Erythroblast (primary cell): ENCODE results near the gene C10orf90.

Experiments used
- DNase-seq, 2 experiments: peaks; one replicate each; lab custom pipeline; 2025; lab: John Stamatoyannopoulos, UW
- GATA1 ChIP-seq: IDR thresholded peaks from 2 replicates; pipeline ENCODE4 v1.6.1; 2011; ENCODE audit warnings: low read depth, mild to moderate bottlenecking, control low read depth, low read length, moderate library complexity
- POLR2A ChIP-seq: IDR thresholded peaks from 2 replicates; pipeline ENCODE4 v1.6.1; 2011; ENCODE audit warnings: mild to moderate bottlenecking, low read length

C10orf90 gene

GRCh38 chr10:126687121-126687606, 16.7 kb upstream of the C10orf90 start:
- DNase-seq, result no peak
- TF ChIP-seq POLR2A (no peak), GATA1 (no peak)

- DNase-seq, result no peak
- no peak for TF ChIP-seq GATA1
- TF ChIP-seq POLR2A, result no peak
Measured at GRCh38 chr10:126686719-126687118, 16.2 kb upstream of the C10orf90 start.

- TF ChIP-seq POLR2A (no peak), GATA1 (no peak)
- DNase-seq, result no peak
Measured at GRCh38 chr10:126686268-126686667, 15.8 kb upstream of the C10orf90 start.

- DNase-seq, result no peak
- TF ChIP-seq GATA1, result no peak
- no peak for TF ChIP-seq POLR2A
Measured at GRCh38 chr10:126685756-126686155, 15.3 kb upstream of the C10orf90 start.

- no peak for DNase-seq
- TF ChIP-seq GATA1, result no peak
- no peak for TF ChIP-seq POLR2A
Measured at GRCh38 chr10:126684171-126684745, 13.8 kb upstream of the C10orf90 start.

- DNase-seq, result no peak
- TF ChIP-seq POLR2A, result no peak
Measured at GRCh38 chr10:126683466-126683865, 13.0 kb upstream of the C10orf90 start.

- no peak for TF ChIP-seq GATA1
- TF ChIP-seq POLR2A, result no peak
- DNase-seq, result no peak
Measured at GRCh38 chr10:126675656-126676438, 5.4 kb upstream of the C10orf90 start.

- no peak for DNase-seq
- TF ChIP-seq GATA1 (no peak), POLR2A (no peak)
Measured at GRCh38 chr10:126674741-126675515, 4.4 kb upstream of the C10orf90 start.

GRCh38 chr10:126673565-126673964, 3.1 kb upstream of the C10orf90 start:
- DNase-seq, result no peak
- TF ChIP-seq POLR2A (no peak), GATA1 (no peak)

- no peak for DNase-seq
- no peak for TF ChIP-seq GATA1
- no peak for TF ChIP-seq POLR2A
Measured at GRCh38 chr10:126671402-126671975, 996 bp upstream of the C10orf90 start.

GRCh38 chr10:126670895-126671261, 385 bp upstream of the C10orf90 start:
- no peak for DNase-seq
- TF ChIP-seq GATA1 (no peak), POLR2A (no peak)

- DNase-seq, result no peak
Measured at GRCh38 chr10:126669168-126669567, 1.3 kb downstream of the C10orf90 start.

GRCh38 chr10:126668505-126668904, 2.0 kb downstream of the C10orf90 start:
- TF ChIP-seq GATA1 (no peak), POLR2A (no peak)
- no peak for DNase-seq

More at GRCh38 chr10:126669168-126669567, 1.3 kb downstream of the C10orf90 start:
- TF ChIP-seq POLR2A (no peak), GATA1 (no peak)

- TF ChIP-seq POLR2A (no peak), GATA1 (no peak)
- DNase-seq, result no peak
Measured at GRCh38 chr10:126667568-126667967, 2.9 kb downstream of the C10orf90 start.
